22Rv1 (cell line): ENCODE measurements around the gene OLIG2.

Experiments
- ZFX ChIP-seq: fragments of 450-650 bp; IDR thresholded peaks from 2 replicates; pipeline ENCODE4 v1.6.1; 2017; ENCODE audit warnings: antibody characterized with exemption, borderline replicate concordance
- TF ChIP-seq, protein P1 (sequence below): fragments of 450-650 bp; IDR thresholded peaks from 2 replicates; pipeline ENCODE4 v1.5.1; 2017; ENCODE audit warnings: mild to moderate bottlenecking

DNA sequence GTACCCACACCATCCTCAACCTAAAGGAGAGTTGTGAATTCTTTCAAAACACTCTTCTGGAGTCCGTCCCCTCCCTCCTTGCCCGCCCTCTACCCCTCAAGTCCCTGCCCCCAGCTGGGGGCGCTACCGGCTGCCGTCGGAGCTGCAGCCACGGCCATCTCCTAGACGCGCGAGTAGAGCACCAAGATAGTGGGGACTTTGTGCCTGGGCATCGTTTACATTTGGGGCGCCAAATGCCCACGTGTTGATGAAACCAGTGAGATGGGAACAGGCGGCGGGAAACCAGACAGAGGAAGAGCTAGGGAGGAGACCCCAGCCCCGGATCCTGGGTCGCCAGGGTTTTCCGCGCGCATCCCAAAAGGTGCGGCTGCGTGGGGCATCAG, 638 bp upstream of the OLIG2 start:
- TF ChIP-seq, protein P1, sequence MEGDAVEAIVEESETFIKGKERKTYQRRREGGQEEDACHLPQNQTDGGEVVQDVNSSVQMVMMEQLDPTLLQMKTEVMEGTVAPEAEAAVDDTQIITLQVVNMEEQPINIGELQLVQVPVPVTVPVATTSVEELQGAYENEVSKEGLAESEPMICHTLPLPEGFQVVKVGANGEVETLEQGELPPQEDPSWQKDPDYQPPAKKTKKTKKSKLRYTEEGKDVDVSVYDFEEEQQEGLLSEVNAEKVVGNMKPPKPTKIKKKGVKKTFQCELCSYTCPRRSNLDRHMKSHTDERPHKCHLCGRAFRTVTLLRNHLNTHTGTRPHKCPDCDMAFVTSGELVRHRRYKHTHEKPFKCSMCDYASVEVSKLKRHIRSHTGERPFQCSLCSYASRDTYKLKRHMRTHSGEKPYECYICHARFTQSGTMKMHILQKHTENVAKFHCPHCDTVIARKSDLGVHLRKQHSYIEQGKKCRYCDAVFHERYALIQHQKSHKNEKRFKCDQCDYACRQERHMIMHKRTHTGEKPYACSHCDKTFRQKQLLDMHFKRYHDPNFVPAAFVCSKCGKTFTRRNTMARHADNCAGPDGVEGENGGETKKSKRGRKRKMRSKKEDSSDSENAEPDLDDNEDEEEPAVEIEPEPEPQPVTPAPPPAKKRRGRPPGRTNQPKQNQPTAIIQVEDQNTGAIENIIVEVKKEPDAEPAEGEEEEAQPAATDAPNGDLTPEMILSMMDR: no peak
- no peak for TF ChIP-seq ZFX
